Thoracic aorta (tissue), 2 donors: Measurements from ENCODE around the gene KASH5. TPM values are rescaled to one million over a fixed set of nuclear protein-coding genes. Genes with fewer than 3 reads are reported as not detected.
A peak's percentile ranks its signal among the peaks of the same experiment; 100 is the strongest.

Source experiments
- ATAC-seq: fragments of 150-250 bp; one replicate; pipeline ENCODE4 v1.8.0; 2017; ENCODE audit warnings: low read depth; ENCODE audit not compliant: insufficient number of reproducible peaks, low FRiP score
- DNase-seq: peaks from one replicate; pipeline ENCODE4 v3.0.0-alpha.2; 2020; ENCODE audit warnings: low spot score
- H3K27ac ChIP-seq, 2 donors: fragments of 200-600 bp; sonication (generic); 1 replicate in 1 of 2; 2 replicates in 1 of 2; pipeline ENCODE4 v1.5.1; 2016; ENCODE audit warnings: mild to moderate bottlenecking in 2 of 2, moderate library complexity in 2 of 2
- H3K27me3 ChIP-seq: fragments of 200-600 bp; sonication (generic); replicated peaks from 2 replicates; pipeline ENCODE4 v1.6.0; 2016; ENCODE audit warnings: mild to moderate bottlenecking; ENCODE audit not compliant: insufficient read depth
- H3K36me3 ChIP-seq: fragments of 200-600 bp; sonication (generic); one replicate; pipeline ENCODE4 v1.5.1; 2016
- H3K4me1 ChIP-seq, 2 donors: fragments of 200-600 bp; sonication (generic); 1 replicate in 1 of 2; 2 replicates in 1 of 2; pipeline versions ENCODE4 v1.5.1 to v1.6.0; 2016; ENCODE audit warnings: low read depth in 2 of 2, mild to moderate bottlenecking in 1 of 2; ENCODE audit not compliant: control insufficient read depth in 1 of 2
- H3K4me3 ChIP-seq: fragments of 200-600 bp; sonication (generic); 2 replicates; pipeline ENCODE4 v1.5.1; 2016; ENCODE audit warnings: mild to moderate bottlenecking
- H3K9me3 ChIP-seq: fragments of 200-600 bp; sonication (generic); 2 replicates; pipeline ENCODE4 v1.5.1; 2016
- total RNA-seq, 2 donors: library from RNA; depleted of rRNA; stranded (reverse); fragments of >200 nt; gene quantifications; one replicate each; pipeline versions ENCODE4 v1.1.0 to v1.2.3, GENCODE V29; 2016
- TF ChIP-seq, protein P1 (sequence below): fragments of 200-600 bp; sonication (generic); IDR thresholded peaks from one replicate; pipeline ENCODE4 v1.5.1; 2019; ENCODE audit warnings: antibody characterized with exemption

KASH5 gene
- total RNA-seq, 2 donors from 2014 or later = not detected

GRCh38 chr19:49340865-49341718 is 47.0 kb upstream of the KASH5 start:
- Histone ChIP-seq H3K27me3 (no peaks in the 10 kb centered on the region), H3K4me1 (peaks cover 5 to 22% of the 10 kb centered on the region in 2 donors), H3K9me3 (no peaks in the 10 kb centered on the region), H3K4me3 (no peak overlapping the region), H3K27ac (peak overlapping the region; percentile 65 to 86), H3K36me3 (peaks cover 38% of the 10 kb centered on the region)
- TF ChIP-seq, protein P1, sequence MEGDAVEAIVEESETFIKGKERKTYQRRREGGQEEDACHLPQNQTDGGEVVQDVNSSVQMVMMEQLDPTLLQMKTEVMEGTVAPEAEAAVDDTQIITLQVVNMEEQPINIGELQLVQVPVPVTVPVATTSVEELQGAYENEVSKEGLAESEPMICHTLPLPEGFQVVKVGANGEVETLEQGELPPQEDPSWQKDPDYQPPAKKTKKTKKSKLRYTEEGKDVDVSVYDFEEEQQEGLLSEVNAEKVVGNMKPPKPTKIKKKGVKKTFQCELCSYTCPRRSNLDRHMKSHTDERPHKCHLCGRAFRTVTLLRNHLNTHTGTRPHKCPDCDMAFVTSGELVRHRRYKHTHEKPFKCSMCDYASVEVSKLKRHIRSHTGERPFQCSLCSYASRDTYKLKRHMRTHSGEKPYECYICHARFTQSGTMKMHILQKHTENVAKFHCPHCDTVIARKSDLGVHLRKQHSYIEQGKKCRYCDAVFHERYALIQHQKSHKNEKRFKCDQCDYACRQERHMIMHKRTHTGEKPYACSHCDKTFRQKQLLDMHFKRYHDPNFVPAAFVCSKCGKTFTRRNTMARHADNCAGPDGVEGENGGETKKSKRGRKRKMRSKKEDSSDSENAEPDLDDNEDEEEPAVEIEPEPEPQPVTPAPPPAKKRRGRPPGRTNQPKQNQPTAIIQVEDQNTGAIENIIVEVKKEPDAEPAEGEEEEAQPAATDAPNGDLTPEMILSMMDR = no peak
- no peak for DNase-seq
- ATAC-seq = no peak

DNA sequence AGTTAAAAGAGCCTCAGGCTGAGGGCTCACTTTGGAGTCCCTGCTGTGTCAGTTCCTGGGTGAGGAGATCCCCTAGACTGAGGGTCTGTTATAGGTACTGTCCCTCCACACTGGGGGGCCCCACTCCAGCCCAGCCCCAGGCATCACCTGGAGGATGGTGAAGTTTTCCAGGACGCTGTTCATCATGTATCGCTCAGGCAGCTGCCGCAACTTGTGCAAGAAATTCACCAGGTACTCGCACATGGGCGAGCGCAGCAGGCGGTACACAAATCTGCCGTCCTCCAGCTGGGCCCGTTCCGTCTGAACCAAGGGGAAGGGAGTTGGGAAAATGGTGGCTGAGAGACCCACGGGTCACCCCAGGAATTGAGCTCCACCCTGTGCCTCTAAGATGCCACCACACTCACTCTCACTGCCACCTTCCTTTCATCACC is 45.7 kb upstream of the KASH5 start:
- Histone ChIP-seq H3K27me3 (no peaks in the 10 kb centered on the region), H3K36me3 (peaks cover 48% of the 10 kb centered on the region), H3K27ac (no peak overlapping the region), H3K9me3 (no peaks in the 10 kb centered on the region), H3K4me3 (no peak overlapping the region), H3K4me1 (peaks cover 5 to 22% of the 10 kb centered on the region in 2 donors)
- DNase-seq (no peak), ATAC-seq (no peak)
- TF ChIP-seq, protein P1 = no peak

GRCh38 chr19:49343123-49343522 is 44.9 kb upstream of the KASH5 start:
- H3K4me1 ChIP-seq = peaks cover 5 to 22% of the 10 kb centered on the region in 2 donors
- H3K27me3 ChIP-seq = no peaks in the 10 kb centered on the region
- H3K9me3 ChIP-seq = no peaks in the 10 kb centered on the region
- TF ChIP-seq, protein P1 = no peak
- peaks cover 52% of the 10 kb centered on the region for H3K36me3 ChIP-seq
- no peak for DNase-seq
- ATAC-seq = no peak
- no peak overlapping the region for H3K4me3 ChIP-seq
- H3K27ac ChIP-seq = no peak overlapping the region

- Histone ChIP-seq H3K4me3 (no peak overlapping the region), H3K4me1 (peaks cover 5 to 10% of the 10 kb centered on the region in 2 donors), H3K27ac (no peak overlapping the region), H3K36me3 (peaks cover 67% of the 10 kb centered on the region), H3K27me3 (no peaks in the 10 kb centered on the region), H3K9me3 (no peaks in the 10 kb centered on the region)
- TF ChIP-seq, protein P1 = no peak
- ATAC-seq = no peak
- DNase-seq = no peak
These were observed 43.3 kb upstream of the KASH5 start for GRCh38 chr19:49344505-49345423.

DNA sequence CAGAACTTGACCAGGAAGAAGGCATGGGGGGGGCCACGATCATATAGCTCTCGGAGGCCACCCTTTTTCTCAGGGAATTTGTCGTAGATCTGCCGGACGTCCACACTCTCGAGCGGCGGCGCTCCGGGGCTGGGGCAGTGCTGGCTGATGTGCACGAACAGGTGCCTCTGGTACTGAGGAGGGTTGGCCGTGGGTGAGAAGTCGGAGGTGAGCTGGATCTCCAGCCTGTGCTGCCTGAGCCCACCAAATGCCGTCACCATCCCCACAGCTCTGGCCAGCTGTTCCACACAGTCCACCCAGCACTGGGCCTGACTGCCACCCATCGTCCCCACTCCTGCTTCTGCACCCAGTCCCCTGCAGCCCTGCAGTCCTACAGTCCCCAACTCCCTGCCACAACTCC is 40.9 kb upstream of the KASH5 start:
- H3K4me1 ChIP-seq = no peaks in the 10 kb centered on the region
- H3K9me3 ChIP-seq = no peaks in the 10 kb centered on the region
- H3K36me3 ChIP-seq = peaks cover 66% of the 10 kb centered on the region
- TF ChIP-seq, protein P1 = no peak
- no peak overlapping the region for H3K27ac ChIP-seq
- no peak overlapping the region for H3K4me3 ChIP-seq
- ATAC-seq (no peak), DNase-seq (no peak)
- H3K27me3 ChIP-seq = no peaks in the 10 kb centered on the region
